Uterus (tissue), 2 donors: Measurements from ENCODE around the gene TF.

Experiments
- CTCF ChIP-seq, 4 experiments: fragments of 200-600 bp in 2 of 4; fragments of 450-650 bp in 2 of 4; sonication (generic) in 2 of 4; IDR thresholded peaks; one replicate each; pipeline ENCODE4 v1.5.1; 2016 to 2019; ENCODE audit warnings: antibody characterized with exemption in 4 of 4, mild to moderate bottlenecking in 2 of 4, moderate library complexity in 1 of 4
- POLR2A ChIP-seq, 2 donors: fragments of 450-650 bp; IDR thresholded peaks; one replicate each; pipeline ENCODE4 v1.6.1; 2016; ENCODE audit warnings: antibody characterized with exemption in 2 of 2, mild to moderate bottlenecking in 1 of 2, moderate library complexity in 1 of 2

- TF ChIP-seq POLR2A (IDR thresholded peaks at IDR 0.05) (no peak), CTCF (IDR thresholded peaks at IDR 0.05) (no peak)
Observed at GRCh38 chr3:133820129-133820528, 73.9 kb downstream of the TF start.
